Colonic mucosa (tissue), 4 donors: ENCODE measurements around the gene TDRD12. TPM values are rescaled to one million over a fixed set of nuclear protein-coding genes. Genes with fewer than 3 reads are reported as not detected.

Experiments
- DNase-seq: peaks from one replicate; pipeline ENCODE4 v3.0.0-alpha.2; 2020
- H3K27ac ChIP-seq: fragments of 200-600 bp; one replicate; pipeline ENCODE4 v1.8.0; 2021
- H3K27me3 ChIP-seq: fragments of 200-600 bp; one replicate; pipeline ENCODE4 v1.8.0; 2021
- H3K36me3 ChIP-seq: fragments of 200-600 bp; one replicate; pipeline ENCODE4 v1.8.0; 2021
- H3K4me1 ChIP-seq: fragments of 200-600 bp; one replicate; pipeline ENCODE4 v1.8.0; 2021; ENCODE audit warnings: mild to moderate bottlenecking
- H3K4me3 ChIP-seq: fragments of 200-600 bp; one replicate; pipeline ENCODE4 v1.8.0; 2021
- H3K9ac ChIP-seq, 2 donors: one replicate each; pipeline ENCODE4 v1.7.0; 2013; ENCODE audit warnings: control low read depth in 2 of 2, low read depth in 2 of 2, low read length in 2 of 2
- H3K9me3 ChIP-seq: fragments of 200-600 bp; one replicate; pipeline ENCODE4 v1.8.0; 2021
- intact Hi-C: fragments of 100-400 bp; cut with DNase I; formaldehyde crosslinking; loops from one replicate; pipeline ENCODE4 v1.14.1; 2022
- total RNA-seq, 2 donors: library from RNA; stranded (reverse); fragmentation: NEBNext Ultra II Directional in 1 of 2; extraction: Animal tissue kit (Norgen Biotek cat#: 25700) in 1 of 2; gene quantifications; one replicate each; pipeline ENCODE4 v1.2.1, GENCODE V29; 2021
- TF ChIP-seq, protein P1 (sequence below): fragments of 200-600 bp; IDR thresholded peaks from one replicate; pipeline ENCODE4 v1.8.0; 2022; ENCODE audit warnings: antibody characterized with exemption, mild to moderate bottlenecking
- donor health status: healthy.
- donor health status: DM: no; HTN: no; CAD: no.
- donor health status: DM: no; HTN: no; CAD: no.

The TDRD12 gene
- total RNA-seq, 2 donors from 2014 or later: 0.37 TPM; not detected in 1

DNA sequence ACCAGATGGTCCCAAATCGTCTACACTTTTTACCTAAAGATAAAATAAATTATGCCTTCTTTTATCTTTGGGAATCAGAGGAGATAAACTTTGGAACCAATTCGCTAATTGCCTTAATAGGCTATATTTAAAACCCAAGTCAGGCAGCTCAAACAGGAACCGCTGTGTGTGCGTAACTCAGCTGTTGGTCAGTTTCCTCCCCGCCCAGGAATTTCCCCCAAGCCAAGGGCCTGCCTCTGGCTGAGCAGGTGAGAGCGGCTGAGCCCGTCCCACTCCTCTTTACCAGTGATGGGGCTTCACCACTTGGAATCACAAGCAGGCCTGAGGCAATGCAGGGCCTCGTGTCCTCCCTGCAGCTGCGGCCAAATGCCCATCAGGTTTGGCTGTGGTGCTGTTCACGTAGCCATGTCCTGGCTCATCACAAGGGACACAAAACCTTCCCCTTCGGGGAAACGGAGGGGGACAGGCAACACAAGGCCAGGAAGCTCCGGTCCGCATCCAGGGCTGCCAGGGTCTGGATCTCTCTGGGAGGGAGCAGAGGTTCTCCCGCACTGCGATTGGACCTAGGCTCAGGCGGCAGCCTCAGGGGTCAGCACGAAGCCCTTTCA, 150.5 kb downstream of the TDRD12 start:
- Histone ChIP-seq H3K27ac (no peak overlapping the region), H3K27me3 (no peaks in the 10 kb centered on the region), H3K36me3 (no peaks in the 10 kb centered on the region), H3K4me3 (no peak overlapping the region), H3K9me3 (no peaks in the 10 kb centered on the region), H3K4me1 (no peaks in the 10 kb centered on the region), H3K9ac (no peak overlapping the region)
- intact Hi-C loops: no loop called here
- TF ChIP-seq, protein P1, sequence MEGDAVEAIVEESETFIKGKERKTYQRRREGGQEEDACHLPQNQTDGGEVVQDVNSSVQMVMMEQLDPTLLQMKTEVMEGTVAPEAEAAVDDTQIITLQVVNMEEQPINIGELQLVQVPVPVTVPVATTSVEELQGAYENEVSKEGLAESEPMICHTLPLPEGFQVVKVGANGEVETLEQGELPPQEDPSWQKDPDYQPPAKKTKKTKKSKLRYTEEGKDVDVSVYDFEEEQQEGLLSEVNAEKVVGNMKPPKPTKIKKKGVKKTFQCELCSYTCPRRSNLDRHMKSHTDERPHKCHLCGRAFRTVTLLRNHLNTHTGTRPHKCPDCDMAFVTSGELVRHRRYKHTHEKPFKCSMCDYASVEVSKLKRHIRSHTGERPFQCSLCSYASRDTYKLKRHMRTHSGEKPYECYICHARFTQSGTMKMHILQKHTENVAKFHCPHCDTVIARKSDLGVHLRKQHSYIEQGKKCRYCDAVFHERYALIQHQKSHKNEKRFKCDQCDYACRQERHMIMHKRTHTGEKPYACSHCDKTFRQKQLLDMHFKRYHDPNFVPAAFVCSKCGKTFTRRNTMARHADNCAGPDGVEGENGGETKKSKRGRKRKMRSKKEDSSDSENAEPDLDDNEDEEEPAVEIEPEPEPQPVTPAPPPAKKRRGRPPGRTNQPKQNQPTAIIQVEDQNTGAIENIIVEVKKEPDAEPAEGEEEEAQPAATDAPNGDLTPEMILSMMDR: no peak
- peak; percentile 11 for DNase-seq

DNA sequence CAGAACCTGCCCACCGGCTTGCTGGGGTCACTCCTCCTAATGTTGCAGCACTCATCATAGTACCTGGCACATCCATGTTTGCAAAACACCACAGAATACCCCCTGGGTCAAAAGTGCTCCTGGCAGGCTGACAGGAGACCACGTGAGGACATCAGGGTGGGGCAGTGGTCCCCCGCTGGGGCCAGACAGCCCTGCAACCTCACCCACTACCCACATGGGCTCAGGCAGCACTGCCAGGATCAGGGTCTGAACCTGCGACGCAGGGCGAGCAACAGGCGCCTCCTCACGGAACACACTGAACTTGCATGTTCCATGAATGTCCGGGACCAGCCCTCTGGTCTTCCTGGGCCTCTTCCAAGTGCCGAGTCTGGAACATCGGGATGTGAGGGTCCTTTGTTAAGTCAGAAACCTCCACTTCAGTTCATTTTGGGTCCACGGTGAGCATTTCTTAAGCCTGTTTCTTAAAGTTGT, 151.4 kb downstream of the TDRD12 start:
- no peaks in the 10 kb centered on the region for H3K27me3 ChIP-seq
- H3K9ac ChIP-seq: no peak overlapping the region
- no peak overlapping the region for H3K27ac ChIP-seq
- no peaks in the 10 kb centered on the region for H3K4me1 ChIP-seq
- TF ChIP-seq, protein P1: no peak
- no peaks in the 10 kb centered on the region for H3K36me3 ChIP-seq
- H3K4me3 ChIP-seq: no peak overlapping the region
- intact Hi-C loops: no loop called here
- no peak for DNase-seq
- no peaks in the 10 kb centered on the region for H3K9me3 ChIP-seq

DNA sequence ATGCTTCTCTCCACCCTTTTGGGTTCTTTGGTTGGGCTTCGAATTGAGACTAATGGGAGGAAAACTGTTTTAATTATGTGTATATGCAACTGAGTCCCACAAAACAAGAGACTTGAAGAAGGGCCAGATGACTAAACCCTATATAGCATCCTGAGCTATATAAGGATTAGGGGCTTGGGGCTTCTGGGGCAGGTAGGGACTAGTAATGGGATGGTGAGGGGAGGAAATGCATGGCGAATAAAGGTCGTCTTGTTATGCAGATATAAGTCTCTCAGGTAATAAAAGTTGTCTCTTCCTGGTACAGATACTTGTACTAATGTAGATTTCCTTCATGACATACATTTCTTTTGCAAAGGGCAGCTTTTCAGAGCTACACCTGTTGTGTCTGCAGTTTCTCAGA, 152.8 kb downstream of the TDRD12 start:
- TF ChIP-seq, protein P1: no peak
- Histone ChIP-seq H3K36me3 (no peaks in the 10 kb centered on the region), H3K4me1 (no peaks in the 10 kb centered on the region), H3K27ac (no peak overlapping the region), H3K9me3 (no peaks in the 10 kb centered on the region), H3K9ac (no peak overlapping the region), H3K27me3 (no peaks in the 10 kb centered on the region), H3K4me3 (no peak overlapping the region)
- no peak for DNase-seq
- intact Hi-C loops: no loop called here

DNA sequence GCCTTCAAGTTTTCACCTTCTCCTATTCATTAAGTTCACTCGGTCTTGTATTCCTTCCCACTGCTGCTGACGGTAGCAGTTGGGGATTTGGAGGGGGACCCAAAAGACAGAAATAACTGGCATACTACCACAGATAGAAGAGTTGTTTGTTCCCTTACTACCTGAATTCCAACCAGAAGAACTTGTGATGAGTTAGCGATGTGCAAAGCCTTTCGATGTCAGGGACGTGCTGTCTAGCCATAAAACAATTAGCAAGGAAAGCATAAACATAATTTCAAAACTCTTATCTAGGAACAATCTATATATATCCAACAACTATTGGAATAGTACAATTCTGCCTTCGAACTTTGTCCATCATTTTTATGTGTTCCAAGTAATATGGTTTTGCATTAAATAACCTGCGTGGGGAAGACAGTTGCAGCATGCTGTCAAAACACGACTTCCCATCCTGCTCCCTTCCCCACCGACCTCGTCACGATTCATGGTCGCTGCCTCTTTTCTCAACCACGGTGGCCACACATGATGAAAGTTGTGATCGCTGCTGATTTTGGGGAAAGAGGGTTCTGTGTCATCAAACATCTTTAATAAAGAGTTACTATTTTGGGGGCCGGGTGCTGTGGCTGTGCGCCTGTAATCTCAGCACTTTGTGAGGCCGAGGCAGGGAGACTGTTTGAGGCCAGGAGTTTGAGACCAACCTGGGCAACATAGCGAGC, 153.8 kb downstream of the TDRD12 start:
- Histone ChIP-seq H3K27me3 (no peaks in the 10 kb centered on the region), H3K4me1 (no peaks in the 10 kb centered on the region), H3K36me3 (no peaks in the 10 kb centered on the region), H3K9ac (no peak overlapping the region), H3K27ac (no peak overlapping the region), H3K9me3 (no peaks in the 10 kb centered on the region), H3K4me3 (no peak overlapping the region)
- TF ChIP-seq, protein P1: no peak
- intact Hi-C loops: no loop called here
- no peak for DNase-seq

DNA sequence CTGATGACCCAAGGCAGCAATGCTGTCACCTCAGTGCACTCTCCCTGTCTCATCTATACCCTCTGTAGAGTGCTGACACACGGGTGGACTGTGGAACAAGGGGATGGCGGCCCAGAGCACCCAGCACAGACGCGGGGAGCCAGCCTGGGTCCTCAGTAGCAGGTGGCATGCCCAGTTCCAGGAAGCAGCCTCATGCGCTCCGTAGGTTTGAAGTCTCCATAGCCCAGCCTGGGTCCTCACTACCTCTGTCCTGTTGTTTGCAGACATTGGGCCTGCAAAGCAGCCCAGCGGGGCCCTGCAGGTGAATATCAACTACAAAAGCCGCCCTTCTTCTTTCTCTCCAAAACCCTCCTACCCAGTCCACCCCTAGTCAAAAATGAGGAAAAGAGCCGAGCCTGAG, 155.0 kb downstream of the TDRD12 start:
- H3K4me3 ChIP-seq: no peak overlapping the region
- TF ChIP-seq, protein P1: no peak
- no peak overlapping the region for H3K27ac ChIP-seq
- H3K4me1 ChIP-seq: no peaks in the 10 kb centered on the region
- H3K9me3 ChIP-seq: no peaks in the 10 kb centered on the region
- no peaks in the 10 kb centered on the region for H3K36me3 ChIP-seq
- no peak overlapping the region for H3K9ac ChIP-seq
- DNase-seq: no peak
- no peaks in the 10 kb centered on the region for H3K27me3 ChIP-seq
- intact Hi-C loops: no loop called here
